Stimulated activated CD4-positive, alpha-beta T cell treated with anti-CD3 and anti-CD28 coated beads, TNF-alpha, amount 100 ng/mL, for 48 hours (primary cell): Measurements from ENCODE around the gene TWIST1.

Experiments
- DNase-seq, 3 donors: peaks; one replicate each; pipeline ENCODE4 v3.0.0-alpha.2; 2020; ENCODE audit warnings: low read depth in 3 of 3

TWIST1 gene

DNA sequence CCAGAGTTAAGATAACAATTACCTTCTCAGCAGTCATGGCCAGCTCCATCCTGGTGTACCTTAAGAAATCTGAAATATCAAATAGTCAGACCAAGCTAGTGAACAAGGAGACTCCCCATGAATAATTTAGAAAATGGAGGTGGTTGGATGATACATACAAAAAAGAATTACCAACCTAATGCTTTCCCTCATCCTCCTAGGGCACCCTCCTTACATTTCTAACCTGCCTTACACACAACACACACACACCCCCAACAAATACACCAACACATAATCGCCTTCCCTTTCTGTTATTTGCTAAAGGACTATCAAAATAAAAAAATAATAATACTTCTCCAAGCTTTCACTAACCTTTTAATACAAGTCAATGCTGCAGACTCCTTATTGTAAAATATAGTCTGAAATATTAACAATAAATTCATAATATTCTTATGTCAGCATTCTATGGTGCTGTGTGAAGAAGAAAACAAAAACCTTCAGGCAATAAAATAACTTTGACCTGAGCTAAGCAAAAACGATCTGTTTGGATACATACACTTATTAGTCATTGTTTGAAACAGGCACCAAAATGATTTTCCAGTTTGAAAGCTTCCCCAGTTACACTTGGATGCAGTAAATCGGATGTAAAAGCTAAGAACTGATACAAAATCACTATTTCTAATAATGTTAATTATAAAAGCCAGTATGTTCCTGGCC lies 3.4 kb downstream of the TWIST1 start:
- DNase-seq: no peak

DNA sequence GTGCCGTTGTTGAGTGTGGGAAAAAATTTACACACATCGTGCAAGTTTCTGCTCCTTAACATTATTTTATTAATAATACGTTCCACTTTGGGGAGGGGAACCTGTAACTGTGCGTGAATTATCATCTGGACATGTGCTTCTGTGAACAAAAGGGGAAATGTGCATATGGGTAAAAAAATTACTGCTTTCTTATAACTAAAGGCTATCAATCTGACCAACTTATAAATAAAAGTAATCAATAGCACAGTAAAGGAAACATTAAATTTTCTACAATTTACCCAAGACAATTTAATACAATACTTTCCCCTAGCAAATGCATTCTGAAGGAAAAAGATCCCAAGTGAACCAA lies 4.5 kb downstream of the TWIST1 start:
- no peak for DNase-seq

DNA sequence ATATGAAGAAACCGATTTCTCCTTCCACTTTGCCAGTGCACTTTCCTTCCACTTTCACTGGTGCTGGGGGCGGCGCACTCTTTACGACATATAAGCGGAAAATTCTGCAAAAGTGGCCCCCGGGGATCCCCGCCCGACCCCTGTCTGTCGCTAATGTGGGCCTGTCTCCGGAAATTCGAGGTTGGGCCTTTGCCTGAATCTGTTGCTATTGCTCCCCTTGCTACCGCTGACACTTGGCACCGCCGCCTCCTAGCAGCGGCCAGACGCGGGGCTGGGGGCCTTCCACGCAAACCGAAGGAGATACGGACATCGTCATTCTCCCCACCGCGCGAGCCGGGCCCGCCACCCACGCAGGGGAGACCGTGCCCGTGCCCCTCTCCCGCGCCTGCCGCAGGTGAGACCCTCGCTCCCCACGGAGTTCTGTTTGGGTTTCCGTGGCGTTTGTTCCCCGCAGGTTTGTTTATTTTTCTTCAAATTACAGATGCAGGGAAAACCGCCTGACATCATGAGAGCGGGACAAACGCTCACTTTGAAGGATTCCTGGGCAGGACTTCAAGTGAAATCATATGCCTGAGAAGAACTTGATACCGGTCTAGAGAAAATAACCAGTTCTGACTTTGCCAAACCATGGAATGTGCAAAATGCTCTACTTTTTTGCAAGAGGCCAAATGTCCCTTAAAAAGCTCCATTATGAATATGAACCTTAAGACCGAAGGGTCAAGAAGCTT lies 5.0 kb downstream of the TWIST1 start:
- DNase-seq: no peak

DNA sequence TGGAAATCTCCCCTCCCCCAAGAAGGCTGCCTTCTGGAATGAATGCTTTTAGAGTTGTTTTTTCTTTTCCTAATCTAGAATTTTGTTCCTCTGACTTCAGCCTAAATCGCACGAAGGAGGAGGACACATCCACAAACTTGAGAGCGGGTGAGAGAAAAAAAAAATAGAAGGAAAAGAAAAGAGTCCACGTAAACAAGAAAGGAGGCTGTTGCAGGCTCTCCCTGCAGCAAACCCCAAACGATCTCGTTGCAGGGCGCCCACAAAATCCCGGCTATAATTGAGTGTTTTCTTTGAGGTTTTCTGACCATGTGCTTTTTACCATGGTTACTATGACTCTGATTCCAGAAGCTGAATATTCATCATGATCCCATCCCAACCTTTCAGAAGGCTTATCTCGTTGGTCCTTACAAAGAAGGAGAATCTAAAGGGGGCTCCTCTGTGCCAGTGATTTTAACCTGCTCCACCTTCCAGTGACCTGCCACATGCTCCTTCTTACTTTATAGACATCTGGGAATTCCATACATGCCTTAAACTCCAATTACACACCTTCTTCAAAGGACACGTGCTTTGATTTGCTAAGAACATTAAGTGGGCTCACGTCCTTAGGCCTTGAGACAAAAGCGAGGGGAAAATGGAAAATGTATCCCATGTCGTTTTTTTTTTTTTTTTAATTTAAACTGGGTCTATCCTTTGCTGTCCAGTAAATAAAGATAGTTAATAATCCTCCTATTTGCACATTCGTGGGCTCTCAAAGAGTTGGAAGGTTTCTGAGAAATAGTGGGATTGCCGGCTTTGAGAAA lies 5.8 kb downstream of the TWIST1 start:
- DNase-seq: no peak

DNA sequence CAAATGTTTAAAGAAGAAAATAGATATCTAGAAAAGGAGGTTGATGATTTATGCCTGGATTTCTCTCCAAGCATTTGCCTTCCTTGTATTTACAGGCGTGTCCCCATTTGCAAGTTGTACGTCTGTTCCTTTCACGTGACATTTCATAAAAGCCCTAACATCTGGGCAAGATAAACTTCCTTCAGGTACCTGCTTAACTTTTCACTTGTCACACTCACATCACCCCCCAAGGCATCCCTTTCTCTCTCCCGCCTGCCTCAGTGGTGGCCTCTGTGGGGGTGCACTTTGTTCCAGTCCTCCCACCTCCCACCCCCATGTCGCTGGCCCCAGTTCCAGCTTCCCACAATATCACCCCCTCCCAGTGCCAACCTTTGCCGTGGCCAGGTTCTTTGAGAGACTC lies 6.7 kb downstream of the TWIST1 start:
- no peak for DNase-seq

DNA sequence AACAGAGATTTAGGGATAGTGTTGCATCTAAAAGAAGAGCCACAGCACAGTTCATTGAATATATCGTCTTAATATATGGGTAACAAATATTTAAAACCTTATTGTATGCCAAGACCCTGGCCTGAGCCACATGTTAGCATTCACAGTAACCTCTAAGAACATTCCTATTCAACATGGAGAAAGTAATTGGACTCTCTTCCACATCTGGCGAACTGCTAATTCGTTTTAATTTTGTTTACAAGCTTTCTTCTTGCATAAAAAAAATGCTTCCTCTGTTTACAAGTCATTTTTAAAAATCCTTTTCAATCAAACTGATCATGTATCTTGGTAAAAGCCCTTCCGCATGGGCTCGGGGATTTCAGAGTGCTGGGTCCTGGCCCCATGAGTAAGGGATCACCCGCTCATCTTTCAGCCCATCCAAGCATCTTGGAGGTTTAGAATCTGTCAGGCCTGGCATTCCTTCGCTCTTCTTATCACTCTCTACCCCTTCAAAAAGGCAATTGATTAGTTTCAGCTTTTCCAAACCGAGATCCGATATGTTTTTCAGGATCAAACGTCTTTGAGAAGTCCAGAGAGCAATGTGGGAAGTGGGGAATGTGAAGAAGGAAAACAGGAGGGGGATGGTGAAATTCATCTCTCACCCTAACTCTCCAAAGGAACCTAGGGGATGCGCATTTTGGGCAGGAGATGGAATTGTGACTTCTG lies 7.3 kb downstream of the TWIST1 start:
- no peak for DNase-seq

DNA sequence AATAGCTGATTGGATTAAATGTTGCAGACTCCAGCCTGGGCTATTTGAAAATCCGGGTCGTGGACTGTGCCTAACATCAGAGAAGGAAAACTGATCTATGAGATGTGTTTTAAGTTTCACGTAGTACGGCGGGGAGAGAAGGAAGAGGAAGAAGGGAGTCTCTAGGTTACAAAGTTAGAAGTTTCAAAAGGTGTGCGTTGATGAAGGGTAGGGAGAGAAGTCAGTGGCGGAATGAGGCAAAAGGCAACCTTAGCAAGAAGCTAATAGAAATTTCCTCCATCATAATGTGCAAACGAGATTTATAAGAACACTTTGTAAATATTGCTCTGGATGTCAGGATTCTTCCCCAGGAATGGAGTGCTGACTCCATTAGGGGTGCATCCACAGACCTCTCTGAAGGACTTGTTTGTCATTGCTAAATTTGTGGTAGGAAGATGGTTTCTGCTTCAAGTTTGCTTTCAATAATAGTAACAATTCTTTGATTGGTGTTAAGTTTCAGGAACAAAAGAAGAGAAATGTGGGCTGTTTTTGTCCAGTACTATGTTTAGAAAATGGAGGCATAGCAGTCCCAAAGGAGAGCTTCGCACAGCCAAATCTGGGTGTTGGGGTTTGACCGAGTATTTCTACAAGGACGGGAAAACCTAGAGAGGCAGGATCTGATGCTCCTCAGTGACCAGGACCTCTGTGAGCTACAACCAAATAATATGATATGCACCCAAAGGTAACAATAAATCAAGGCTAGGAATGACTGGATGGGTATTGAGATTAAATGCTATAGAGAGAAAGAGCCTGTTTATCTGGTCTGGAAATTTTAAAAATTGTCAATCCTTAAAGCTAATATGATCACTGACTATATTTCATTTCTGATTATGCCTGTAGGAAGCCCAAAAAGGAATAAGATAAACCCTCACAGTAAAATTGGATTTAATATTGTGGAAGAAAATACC lies 8.2 kb downstream of the TWIST1 start:
- no peak for DNase-seq

DNA sequence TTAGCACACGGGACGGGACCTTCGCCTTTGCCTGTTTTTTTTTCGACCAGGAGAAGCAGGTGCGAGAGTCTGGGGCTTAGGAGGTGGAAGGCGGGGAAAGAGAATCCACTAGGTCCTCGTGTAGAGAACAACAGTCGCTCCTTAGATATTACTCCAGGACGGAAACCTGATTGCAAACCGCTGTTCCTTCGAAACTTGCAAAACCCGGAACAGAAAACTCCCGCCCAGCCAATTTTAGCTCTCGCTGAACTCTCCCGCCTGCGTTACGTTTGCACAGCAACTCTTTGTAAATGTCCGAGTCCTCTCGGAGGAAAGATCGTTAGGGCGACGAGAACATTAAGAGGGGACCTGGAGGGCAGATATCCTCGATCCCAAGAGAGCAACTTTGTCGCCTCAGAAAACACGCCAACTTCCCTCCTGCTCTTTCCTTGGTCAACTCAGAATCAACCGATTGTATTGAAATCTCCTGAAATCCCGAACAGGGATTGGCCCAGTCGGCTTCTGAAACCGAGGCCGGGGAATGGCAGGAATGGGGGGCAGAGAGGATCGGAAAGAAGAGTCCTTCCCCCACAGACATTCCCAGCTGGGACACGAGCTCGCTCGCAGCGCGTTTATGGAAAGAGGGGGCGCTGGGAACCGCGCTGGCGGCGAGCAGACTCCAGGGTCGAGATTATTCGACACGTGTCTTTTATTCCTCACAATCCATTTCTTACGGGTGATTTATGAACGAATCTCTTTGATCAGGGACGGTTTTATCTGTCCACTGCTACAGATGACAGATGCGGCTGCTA lies 9.9 kb downstream of the TWIST1 start:
- DNase-seq: no peak

DNA sequence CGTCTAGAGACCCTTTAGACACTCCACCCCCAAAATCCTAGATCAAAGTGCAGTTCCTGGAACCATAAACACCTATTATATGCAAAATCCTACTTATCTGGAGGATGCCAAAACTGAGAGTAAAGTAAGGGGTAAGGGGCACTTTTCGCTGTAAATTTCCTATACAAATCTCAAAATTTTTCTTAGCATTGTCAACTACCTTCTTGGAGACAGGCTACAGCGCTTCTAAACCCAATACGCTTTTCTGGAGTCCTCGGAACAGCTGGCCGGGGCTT lies 10.4 kb downstream of the TWIST1 start:
- no peak for DNase-seq

DNA sequence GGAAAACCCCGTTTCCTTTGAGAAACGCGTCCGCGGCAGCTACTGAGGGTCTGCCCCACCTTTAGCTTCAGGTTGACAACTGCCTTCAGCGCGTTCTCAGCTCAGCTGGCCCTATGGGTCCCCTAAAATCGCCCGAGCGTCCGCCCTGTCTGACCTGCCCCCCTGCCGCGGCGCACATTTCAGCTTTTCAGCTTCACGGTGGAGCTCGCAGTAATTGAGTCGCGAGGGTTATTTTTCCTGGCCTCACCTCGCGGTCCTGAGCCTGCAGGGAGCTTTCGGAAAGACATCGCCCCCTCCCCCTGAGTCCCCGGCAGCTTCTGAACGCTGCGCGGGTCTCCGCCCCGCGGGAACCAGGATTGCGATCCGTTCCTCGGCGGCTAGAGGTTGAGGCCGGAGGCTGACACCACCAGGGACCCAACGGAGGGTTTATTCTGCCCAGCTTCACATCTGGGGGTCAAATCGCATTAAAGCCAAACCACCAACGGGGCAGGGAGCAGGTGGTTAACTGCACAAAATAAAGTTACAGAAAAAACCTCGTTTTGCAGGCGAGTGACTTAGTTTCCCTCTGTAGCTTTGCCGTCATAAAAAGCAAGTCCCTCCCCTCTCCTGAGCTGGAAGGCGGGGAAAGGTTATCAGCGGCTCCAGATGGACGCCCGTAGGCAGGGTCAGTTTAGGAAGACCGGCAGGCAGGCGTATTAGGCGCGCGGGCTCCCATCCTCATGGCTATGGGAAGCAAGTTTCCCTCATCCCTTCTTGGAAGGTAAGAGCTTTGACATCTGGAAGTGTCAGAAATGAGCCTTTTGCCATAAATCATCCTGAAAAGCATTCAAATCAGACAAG lies 11.0 kb downstream of the TWIST1 start:
- no peak for DNase-seq

DNA sequence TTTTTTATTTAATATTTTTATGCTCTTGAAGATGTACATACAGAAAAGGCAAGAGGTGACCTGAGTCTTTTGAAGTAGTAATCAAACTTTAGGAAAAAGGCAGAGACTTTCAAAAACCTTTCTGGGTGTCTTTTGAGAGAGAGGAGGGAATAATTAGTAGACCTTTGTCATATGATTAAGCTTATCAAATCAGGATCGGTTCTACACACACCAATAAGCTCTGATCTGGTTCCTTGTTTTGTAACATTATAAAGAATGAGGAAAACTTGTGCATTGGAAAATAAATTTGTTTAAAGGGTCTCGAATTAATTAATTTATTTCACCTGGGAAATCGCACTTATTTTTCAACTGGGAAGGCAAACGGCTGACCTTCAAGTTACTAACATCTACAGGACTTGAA lies 11.9 kb downstream of the TWIST1 start:
- no peak for DNase-seq

DNA sequence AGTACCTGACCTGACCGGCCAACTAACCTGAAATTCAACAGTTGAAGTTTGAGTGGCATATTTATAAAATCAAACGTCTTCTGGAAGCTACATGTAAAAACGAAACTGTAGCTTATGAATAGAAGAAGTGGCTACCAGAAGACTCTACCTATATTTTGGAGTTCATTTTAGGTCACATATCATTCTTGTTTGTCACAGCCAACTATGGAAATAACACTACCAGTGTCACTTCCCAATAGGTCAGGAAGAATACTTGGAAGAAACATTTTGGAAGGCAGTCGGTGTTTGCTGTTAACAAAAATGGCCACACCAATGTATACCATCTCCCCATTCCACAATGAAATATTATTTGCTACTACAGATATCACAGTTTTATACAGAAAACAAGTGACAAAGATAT lies 12.6 kb downstream of the TWIST1 start:
- no peak for DNase-seq

DNA sequence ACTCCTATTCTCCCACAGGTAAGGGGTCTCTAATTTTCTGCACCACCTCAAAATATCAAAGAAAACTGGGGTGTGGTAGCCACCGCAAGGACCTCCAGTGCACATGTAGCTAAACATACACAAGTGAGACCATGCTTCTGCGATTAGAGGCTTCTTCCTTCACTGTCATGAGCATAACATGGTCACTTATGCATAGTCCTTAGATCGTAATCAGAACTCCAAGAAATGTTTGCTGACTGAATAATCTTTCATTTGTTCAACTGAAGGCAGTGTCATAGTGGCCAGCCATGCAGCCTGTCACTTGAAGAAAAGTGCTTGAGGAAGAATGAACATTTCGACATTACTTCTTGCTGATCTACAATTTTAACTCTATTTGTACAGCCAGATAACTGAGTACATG lies 14.6 kb downstream of the TWIST1 start:
- no peak for DNase-seq

DNA sequence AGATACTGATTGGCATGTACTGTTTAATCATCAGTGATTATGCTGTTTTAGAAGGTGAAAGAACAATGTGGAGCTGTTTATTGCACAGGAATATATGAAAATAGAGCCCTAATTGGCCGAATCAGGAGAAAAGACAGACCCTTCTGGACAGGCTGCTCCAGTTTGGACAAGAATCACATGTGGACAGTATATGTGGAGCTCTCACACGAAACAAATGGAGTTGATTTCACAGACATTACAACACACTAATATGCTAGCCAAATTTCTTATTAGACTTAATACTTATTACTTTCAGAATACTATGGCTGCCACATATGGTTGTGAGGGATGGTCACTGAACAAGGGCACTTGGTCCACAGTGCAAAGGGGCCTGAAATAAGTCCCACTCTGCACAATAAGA lies 15.5 kb downstream of the TWIST1 start:
- DNase-seq: no peak

DNA sequence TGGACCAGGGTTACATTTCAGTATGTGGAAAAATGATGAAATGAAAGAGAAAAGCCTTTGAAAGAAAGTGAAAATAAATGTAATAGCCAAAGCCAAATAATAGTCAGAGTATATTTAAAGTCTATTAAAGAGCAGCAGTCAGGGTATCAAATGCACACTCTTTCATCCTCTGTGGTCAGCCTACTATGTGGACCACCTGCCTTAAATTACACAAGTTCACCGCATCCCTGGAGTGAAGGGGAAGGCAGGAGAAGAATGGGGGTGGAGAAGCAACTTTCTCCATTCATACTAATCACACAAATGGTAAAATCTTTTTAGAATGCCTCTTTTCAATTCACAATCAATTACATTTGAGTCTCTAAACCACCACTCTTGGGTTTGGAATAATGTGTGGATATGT lies 16.0 kb downstream of the TWIST1 start:
- DNase-seq: no peak

DNA sequence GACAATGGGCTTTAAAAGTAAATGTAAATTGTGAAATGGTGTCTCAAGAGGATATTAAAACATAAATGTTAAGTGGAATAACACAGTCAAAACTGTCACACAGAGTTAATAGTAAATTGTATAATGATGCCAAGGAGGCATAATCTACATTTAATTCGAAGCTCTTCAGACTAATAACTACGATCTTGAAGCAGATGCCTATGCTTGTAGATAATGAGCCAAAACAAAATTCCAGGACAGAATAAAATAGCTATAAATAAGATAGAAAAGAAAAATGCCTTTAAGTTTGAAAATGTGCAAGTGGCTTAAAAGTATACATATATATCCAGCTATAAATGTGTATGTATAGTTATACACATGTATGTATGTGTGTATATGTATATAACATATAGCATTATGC lies 17.5 kb downstream of the TWIST1 start:
- DNase-seq: no peak

DNA sequence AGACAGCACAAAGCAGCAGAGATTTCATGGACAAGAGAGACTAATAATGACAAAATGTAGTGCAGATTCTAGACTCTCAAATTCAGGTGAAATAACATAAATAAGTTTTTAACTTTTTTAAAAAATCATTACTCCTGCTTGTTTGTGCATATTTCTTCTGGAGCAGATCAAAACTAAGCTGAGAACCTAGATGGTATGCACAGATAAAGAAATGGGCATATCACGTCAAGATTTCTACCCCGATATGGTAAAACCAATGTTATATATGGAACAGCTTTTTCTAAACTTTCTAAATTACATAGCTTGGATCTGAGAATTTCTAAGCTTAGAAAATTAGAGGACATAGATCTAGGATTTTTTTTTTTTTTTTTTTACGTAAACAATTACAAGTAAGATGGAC lies 18.2 kb downstream of the TWIST1 start:
- DNase-seq: no peak

DNA sequence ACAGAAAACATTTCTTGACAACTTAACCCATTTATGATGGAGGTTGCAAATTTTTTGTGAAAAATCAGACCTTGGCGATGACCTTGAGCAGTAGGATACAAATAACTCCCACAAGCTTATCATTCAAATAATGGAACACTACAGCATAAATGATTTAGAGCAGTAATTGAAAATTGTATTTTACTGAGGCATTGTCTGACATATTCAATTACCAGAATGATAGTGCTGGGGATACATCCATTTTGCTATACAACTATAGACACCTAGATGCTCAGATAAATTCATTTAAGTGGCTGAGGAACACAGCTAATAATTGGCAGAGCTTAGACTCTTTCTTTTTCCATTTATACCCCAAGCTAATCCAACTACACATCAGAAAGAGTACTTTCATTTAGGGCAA lies 18.9 kb downstream of the TWIST1 start:
- DNase-seq: no peak

DNA sequence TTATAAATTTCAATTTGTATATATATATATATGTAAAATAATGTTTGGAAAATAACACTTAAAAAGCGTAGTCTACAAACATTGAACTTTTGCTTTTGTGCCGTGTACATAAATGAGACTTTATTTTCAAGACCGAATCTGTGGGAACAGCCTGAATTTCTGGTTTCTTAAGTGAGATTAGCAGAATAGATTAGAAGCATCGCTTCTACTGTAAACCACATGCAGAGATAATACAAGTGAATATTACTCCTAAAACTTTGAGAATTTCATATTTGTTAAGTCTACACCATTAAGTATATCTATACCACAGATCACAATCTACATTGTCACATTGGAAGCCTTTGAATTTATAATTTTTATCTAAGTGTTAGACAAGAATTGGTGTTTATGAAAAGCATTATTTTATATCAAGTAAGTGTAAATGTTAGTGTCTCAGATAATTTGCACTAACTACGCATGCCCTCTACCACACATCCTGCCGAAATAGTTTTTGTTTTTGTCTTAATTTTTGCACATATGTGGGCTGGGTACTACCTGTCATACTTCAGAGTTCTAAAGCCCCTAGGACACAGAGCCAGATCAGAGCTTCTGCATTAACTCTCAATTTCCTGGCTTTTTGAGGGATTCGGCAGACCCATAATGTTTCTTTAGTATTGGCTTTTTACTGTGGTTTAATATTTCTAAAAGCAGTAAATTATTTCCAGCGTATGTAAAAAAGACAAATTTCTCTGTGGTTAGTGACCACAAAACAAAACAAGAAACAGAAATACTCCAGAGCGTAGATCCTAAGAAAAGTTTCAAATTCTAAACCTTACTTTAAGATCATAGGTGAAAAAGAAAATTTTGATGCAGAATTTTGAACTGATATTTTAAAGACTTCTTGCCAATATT lies 20.0 kb downstream of the TWIST1 start:
- DNase-seq: no peak
